Stimulated activated CD4-positive, alpha-beta T cell treated with anti-CD3 and anti-CD28 coated beads, TNF-alpha, amount 100 ng/mL, for 24 hours (primary cell): ENCODE measurements around the gene KIF26B.

ENCODE experiments used
- DNase-seq, 3 experiments: peaks; one replicate each; pipeline ENCODE4 v3.0.0-alpha.2; 2020; ENCODE audit warnings: low read depth in 3 of 3

KIF26B gene

GRCh38 chr1:245463392-245464165 is 308.8 kb downstream of the KIF26B start:
- no peak for DNase-seq

DNA sequence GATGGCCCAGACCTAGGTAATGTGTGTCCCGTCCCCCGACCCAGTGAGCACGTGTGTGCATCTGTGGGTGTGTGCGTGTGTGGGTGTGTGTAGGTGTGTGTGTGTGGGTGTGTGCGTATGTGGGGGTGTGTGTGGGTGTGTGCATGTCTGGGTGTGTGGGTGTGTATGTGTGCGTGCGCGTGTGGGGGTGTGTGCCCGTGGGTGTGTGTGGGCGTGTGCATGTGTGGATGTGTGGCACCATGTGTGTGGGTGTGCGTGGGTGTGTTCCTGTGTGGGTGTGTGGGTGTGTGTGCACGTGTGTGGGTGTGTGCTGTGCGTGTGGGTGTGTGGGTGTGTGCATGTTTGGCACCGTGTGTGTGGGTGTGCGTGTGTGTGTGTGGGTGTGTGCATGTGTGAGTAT is 309.5 kb downstream of the KIF26B start:
- DNase-seq: peak in 1 of 3 experiments; percentile 1

DNA sequence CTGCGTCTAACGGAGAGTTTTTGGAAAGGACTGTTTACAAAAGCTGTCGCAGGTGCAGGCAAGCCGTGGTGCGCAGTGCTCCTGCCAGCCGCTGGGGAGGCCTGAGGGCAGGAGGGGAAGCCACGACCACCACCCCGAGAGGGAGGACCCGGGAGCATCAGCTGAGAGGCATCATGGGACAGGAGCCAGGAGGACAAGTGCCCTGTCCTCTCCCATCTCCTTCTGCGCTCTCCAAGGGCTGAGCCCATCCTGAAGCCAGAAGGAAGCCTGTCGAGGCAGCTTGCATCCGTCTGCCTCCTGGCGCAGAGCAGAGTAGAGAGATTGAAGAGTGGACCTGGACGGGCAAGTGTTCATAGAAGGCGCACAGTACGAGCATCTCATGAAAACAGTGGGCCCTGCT is 310.9 kb downstream of the KIF26B start:
- no peak for DNase-seq

DNA sequence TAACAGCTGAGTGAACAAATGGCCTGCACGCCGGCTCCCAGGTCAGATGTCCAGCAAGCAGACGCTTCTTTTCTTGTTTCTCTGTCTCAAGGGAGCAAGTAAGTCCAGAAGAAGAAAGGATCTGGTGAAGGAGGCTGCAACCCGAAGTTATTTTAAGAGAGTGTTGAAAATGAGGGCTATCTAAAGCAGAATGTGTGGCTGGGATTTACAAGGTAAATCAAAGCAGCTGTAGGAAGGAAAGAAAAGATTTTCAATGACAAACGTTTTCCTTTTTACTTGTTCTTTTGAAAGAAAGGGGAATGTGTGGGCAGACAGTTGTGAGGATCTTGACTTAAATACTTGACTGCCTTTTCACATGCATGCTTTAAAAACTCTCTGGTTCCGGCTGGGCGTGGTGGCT is 311.5 kb downstream of the KIF26B start:
- DNase-seq: no peak

DNA sequence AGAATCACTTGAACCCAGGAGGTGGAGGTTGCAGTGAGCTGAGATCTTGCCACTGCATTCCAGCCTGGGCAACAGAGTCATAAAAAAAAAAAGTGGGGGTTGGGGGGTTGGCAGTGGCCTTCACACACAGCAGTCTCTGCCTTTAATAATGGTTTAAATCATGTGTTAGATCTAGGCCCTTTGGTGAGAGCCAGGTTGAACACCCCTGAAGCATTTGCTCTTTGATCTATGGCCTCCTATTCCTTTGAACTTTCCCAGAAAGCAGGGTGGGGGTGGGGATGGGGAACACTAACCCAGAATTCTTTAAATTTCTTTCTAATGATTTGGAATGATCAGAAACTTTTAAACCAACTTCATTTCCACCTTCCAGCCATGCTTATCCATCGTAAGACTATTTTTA is 313.0 kb downstream of the KIF26B start:
- DNase-seq: no peak

DNA sequence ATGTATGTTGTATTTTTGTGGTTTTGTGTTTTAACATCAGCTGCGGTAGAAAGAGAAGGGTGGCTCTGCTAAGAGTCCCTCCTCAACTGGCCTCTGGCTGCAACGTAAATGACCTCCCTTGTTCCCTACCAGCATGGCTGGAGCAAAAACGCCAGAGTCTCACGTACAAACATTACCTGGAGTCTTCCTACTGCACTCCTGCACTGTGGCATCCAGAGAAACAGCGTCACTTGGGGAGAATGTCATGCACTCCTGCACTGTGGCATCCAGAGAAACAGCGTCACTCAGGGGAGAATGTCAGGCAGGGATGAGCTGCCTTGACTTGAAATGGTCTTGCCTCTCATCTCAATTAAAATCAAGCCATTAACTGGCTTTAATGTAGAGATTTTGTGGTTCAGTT is 314.2 kb downstream of the KIF26B start:
- DNase-seq: no peak

GRCh38 chr1:245469734-245470133 is 314.9 kb downstream of the KIF26B start:
- DNase-seq: no peak

DNA sequence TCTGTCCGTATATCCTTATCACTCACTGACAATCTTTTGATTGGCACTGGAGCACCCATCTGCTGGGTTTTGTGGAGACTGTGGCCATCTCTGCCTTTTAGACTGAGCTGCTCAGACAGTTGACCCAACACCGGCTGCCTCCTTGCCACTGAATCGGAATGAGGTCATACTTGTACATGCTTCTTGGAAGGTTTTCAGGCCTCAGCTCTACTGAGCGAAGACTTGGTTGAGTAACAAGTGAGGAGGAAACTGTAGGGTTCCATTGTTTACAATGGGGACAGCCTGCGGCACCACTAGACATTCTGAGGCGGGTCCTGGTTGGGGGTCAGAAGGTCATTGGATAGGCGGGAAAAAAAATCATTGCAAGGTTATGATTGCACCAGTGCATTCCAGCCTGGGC is 320.3 kb downstream of the KIF26B start:
- no peak for DNase-seq

DNA sequence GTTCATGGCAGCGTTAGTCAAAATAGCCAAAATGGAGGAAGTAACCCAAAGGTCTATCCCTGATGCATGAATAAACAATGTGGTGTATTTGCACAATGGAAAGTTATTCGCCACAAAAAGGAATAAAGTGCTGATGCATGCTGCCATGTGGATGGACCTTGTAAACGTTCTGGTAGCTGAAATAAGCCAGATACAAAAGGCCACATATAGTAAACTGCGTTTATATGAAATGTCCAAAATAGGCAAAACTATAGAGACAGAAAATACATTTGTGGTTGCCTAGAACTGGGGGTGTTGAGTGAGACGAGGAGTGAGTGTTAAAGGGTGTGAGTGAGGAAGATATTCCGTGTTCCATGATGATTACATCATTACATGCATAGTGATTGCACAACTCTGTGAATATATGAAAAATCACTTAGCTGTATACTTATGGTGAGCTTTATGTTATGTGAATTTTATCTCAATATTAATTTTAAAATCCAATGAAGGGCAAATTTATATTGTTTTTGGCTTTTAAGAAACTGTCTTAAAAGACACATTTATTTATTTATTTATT is 321.3 kb downstream of the KIF26B start:
- DNase-seq: no peak

GRCh38 chr1:245477941-245478340 is 323.2 kb downstream of the KIF26B start:
- DNase-seq: no peak

DNA sequence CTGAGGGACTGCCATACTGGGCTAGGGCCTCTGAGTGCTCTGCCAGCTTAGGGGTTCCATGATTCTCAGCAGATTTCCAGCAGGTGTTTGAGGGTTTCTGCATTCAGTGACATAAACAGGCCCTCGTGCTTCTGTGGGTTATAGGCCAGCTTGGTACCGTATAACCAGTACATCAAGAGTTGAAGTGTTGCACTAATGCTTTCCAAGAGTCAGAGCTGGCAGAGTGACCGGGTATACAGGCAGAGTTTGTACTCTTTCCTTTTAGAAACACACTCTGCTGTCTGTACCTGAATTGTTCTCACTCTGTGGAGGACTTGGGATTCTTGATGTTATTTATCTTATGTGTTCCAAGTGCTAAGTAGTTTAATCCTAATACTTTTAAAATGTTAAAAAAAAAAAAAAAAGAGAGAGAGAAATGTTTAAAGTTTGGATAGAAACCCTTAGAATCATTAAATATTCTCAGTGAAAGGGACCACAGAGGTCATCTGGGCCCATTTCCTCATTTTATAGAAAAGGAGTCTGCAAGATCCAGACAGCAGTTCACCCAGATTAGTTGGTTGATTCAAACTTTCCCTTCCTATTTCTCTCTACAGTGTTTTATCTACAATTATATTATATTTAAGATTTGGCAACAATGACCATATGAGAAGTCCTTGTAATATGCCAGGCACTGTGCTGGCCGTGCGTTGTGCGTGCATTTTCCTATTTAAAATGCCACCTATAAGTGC is 325.8 kb downstream of the KIF26B start:
- no peak for DNase-seq

DNA sequence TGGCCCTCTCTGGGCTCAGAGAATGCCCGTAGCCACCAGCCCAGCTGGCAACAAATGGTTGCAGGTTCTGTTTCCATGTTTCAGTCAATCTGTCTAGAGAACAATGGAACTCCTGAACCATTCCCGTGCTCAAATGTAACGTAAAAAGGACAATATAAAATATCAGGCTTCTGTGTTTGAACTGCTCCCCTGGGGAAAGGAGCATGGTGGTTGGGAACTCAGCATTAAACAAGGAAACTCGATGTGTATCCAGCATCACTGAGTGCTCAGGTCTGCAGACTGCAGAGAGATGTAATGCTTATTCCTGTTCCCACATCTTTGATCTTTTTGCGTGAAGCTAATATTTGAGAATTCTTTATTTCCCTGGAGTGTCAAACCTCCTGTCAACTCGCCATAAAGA is 326.5 kb downstream of the KIF26B start:
- no peak for DNase-seq

- DNase-seq: no peak
Measured at GRCh38 chr1:245483247-245483646, 328.5 kb downstream of the KIF26B start.

GRCh38 chr1:245484176-245484575 is 329.4 kb downstream of the KIF26B start:
- DNase-seq: no peak

GRCh38 chr1:245485996-245486395 is 331.2 kb downstream of the KIF26B start:
- DNase-seq: no peak

DNA sequence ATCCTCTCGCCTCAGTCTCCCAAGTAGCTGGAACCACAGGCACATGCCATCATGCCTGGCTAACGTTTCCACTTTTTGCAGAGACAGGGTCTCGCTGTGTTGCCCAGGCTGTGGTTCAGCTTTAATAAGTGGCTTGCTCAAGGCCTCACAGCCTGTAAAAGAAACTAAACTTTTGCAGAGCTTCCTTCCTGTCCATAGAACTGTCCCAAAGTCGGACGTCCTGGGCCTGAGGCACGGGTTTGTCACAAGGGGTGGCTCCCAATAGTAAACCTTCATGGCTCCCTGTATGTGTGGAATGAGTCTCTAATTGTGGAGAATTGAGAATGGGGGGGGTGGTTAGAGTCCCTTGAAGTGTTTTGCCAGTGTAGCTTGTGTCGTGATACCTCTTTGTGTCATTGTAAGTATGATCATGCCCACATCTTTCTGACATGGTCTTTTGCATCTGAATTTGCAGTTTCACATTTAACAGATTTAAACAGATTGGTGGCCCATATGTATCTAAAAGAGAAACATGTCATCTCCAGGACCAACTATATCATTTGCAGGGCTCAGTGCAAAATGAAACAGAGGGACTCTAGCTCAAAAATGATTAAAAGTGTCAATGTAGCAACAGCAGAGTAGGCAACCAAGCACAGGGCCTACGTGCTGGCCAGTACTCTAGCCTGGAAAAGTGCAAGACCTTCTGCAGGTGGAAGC is 332.1 kb downstream of the KIF26B start:
- DNase-seq: no peak

DNA sequence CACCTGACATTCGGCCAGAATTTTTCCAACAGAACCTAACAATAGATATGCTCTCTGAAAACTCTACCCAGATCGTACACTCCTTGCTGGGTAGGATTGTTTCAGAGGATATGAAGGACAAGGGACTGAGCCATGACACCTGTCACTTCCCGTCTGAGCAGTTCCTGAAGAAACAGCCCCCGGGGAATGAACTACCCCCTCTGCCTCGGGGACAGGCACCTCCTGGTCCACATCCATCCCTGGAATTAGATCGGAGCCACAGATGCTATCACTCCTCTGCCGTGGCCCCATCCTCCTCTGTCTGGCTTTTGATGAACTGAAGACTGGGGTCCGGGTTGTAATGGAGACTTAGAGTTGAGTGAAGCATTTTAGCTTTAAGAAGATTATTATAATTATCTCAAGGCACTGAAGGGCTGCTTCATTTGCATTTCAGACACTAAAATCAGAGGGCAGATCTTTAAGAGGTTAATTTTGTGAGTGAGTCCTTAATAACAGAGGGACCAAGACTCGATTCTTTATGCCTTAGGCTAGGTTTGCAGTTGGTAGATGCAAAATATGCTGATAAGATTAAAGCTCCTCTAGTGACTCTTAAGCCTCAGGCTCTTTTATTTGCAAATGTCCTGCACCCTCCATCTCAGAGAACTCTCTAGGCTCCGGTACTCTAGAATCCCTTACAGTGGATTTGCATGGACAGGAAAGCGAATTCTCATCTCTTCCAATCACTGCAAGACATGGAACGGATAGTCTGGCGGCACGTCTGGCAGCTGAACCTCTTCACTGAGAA is 333.8 kb downstream of the KIF26B start:
- DNase-seq: no peak

- DNase-seq: no peak
Measured at GRCh38 chr1:245489838-245490237, 335.1 kb downstream of the KIF26B start.

- DNase-seq: no peak
Measured at GRCh38 chr1:245493029-245493428, 338.2 kb downstream of the KIF26B start.

- no peak for DNase-seq
Measured at GRCh38 chr1:245495681-245496080, 340.9 kb downstream of the KIF26B start.

DNA sequence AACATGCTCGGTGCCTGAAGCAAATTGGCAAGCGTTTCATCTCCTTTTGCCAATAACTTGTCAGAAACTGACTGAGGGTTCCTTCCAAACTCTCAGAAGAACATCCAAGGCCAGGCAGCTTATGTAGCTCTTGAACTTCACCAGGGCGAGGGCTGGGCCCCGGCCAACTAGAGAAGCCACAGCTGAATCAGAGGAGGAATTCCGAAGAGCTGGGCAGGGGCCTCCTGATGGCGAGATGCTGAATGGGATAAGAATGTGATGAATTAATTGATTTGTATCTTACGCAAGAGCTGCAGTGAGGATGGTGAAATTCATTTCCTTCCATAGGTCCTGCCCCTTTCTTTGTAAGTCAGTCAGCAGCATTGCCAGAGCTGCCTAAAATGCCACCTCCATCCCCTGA is 345.8 kb downstream of the KIF26B start:
- DNase-seq: no peak

DNA sequence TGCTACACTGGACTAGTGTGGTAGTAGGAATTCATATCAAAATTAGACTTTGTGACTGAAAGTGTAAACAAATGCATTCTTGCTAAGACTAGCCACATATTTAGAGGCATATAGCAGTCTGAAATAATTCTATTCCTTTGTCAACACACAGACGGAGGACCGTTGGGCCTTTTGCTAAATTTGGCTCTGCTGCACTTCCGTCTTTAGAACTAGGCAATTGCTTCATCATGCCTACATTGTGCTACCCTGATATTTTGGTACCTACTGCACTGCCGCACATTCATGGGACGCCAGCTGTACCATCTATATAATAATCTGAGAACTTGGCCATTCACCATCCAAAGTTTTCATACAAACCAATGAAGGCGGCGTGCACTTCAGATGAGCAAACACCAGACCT is 346.8 kb downstream of the KIF26B start:
- no peak for DNase-seq
